A549 (cell line): Measurements from ENCODE around the gene PATJ. TPM values are rescaled to one million over a fixed set of nuclear protein-coding genes. Genes with fewer than 3 reads are reported as not detected.

Experiments
- ATAC-seq, 2 experiments: fragments of 200-7000 bp in 1 of 2; fragments of >200 bp in 1 of 2; cut with Nextera tagmentation in 1 of 2; cut with Tn5 transposase in 1 of 2; 3 replicates each; pipeline versions ENCODE4 v1.8.0 to v1.9.1; 2018 to 2020; ENCODE audit warnings: mild to moderate bottlenecking in 1 of 2, moderate library complexity in 1 of 2
- CTCF ChIA-PET: fragments of 300-600 bp; sonication (Branson Sonifier 250); formaldehyde crosslinking; extraction: SDS; loops from one replicate; lab custom pipeline; 2021; ENCODE audit warnings: antibody characterized with exemption, inconsistent platforms; lab: Yijun Ruan, JAX
- POLR2A ChIA-PET: fragments of 350-600 bp; formaldehyde crosslinking; extraction: SDS; loops from one replicate; lab custom pipeline; 2021; ENCODE audit warnings: antibody characterized with exemption, inconsistent platforms; lab: Yijun Ruan, JAX
- DNase-seq, 2 experiments: peaks; one replicate each; pipeline versions ENCODE4 v3.0.0 to v3.0.0-alpha.2; 2011 to 2016; ENCODE audit warnings: low read depth in 1 of 2, low spot score in 1 of 2
- FAIRE-seq: peaks from 2 replicates; lab custom pipeline; 2011; peaks lifted over from hg19 to GRCh38; lab: Jason Lieb, UNC
- H3K27ac ChIP-seq, 2 experiments: fragments of >200 bp; sonication (Bioruptor Twin); formaldehyde crosslinking; 3 replicates each; pipeline ENCODE4 v1.5.1; 2016 to 2017
- H3K4me1 ChIP-seq: fragments of >200 bp; sonication (Bioruptor Twin); formaldehyde crosslinking; 3 replicates; pipeline ENCODE4 v1.6.1; 2016
- H3K4me2 ChIP-seq: fragments of >200 bp; sonication (Bioruptor Twin); formaldehyde crosslinking; 3 replicates; pipeline ENCODE4 v1.6.1; 2016
- H3K4me3 ChIP-seq: fragments of >200 bp; sonication (Bioruptor Twin); formaldehyde crosslinking; 3 replicates; pipeline ENCODE4 v1.5.1; 2016
- H3K9me3 ChIP-seq: fragments of >200 bp; sonication (Bioruptor Twin); formaldehyde crosslinking; 3 replicates; pipeline ENCODE4 v1.6.1; 2016
- BCL3 ChIP-seq: fragments of >200 bp; sonication (Bioruptor Twin); formaldehyde crosslinking; IDR thresholded peaks from 3 replicates; pipeline ENCODE4 v1.6.1; 2016
- BHLHE40 ChIP-seq: IDR thresholded peaks from 2 replicates; pipeline ENCODE4 v1.6.1; 2012; ENCODE audit warnings: low read depth, low read length, inconsistent platforms
- CBX2 ChIP-seq: fragments of 200-600 bp; sonication (generic); IDR thresholded peaks from 2 replicates; pipeline ENCODE4 v1.6.1; 2016; ENCODE audit warnings: low read depth, mild to moderate bottlenecking, borderline replicate concordance
- CBX8 ChIP-seq: fragments of 200-600 bp; sonication (generic); IDR thresholded peaks from 2 replicates; pipeline ENCODE4 v1.6.1; 2016
- CHD2 ChIP-seq: fragments of 150-350 bp; IDR thresholded peaks from 2 replicates; pipeline ENCODE4 v1.6.1; 2014; ENCODE audit warnings: low read length; ENCODE audit not compliant: partially characterized antibody
- CHD4 ChIP-seq: fragments of 200-600 bp; sonication (generic); IDR thresholded peaks from 2 replicates; pipeline ENCODE4 v1.6.1; 2016; ENCODE audit warnings: antibody characterized with exemption, mild to moderate bottlenecking, borderline replicate concordance
- CTCF ChIP-seq: fragments of >200 bp; sonication (Bioruptor Twin); formaldehyde crosslinking; IDR thresholded peaks from 3 replicates; pipeline ENCODE4 v1.5.1; 2016
- EHMT2 ChIP-seq: fragments of 200-600 bp; sonication (generic); IDR thresholded peaks from 2 replicates; pipeline ENCODE4 v1.6.1; 2016; ENCODE audit warnings: antibody characterized with exemption, low read depth, mild to moderate bottlenecking, moderate library complexity
- EP300 ChIP-seq, 2 experiments: fragments of >200 bp; sonication (Bioruptor Twin); formaldehyde crosslinking; IDR thresholded peaks; 2 replicates in 1 of 2; 3 replicates in 1 of 2; pipeline ENCODE4 v1.6.1; 2016 to 2017
- FOSB ChIP-seq: fragments of 250-450 bp; sonication (Bioruptor Pico); IDR thresholded peaks from 2 replicates; pipeline ENCODE4 v1.5.0; 2020; ENCODE audit warnings: mild to moderate bottlenecking, moderate library complexity
- HDAC2 ChIP-seq: fragments of 200-600 bp; sonication (generic); IDR thresholded peaks from 2 replicates; pipeline ENCODE4 v1.6.1; 2016
- HOXB13 ChIP-seq: fragments of 250-450 bp; sonication (Bioruptor Pico); IDR thresholded peaks from 2 replicates; pipeline ENCODE4 v1.5.0; 2020; ENCODE audit warnings: low read depth, mild to moderate bottlenecking, moderate library complexity
- HOXB5 ChIP-seq: fragments of 250-450 bp; sonication (Bioruptor Pico); IDR thresholded peaks from 2 replicates; pipeline ENCODE4 v1.5.0; 2020; ENCODE audit warnings: mild to moderate bottlenecking, moderate library complexity
- JUN ChIP-seq, 2 experiments: fragments of >200 bp; sonication (Bioruptor Twin); formaldehyde crosslinking; IDR thresholded peaks; 2 replicates in 1 of 2; 3 replicates in 1 of 2; pipeline ENCODE4 v1.6.1; 2016 to 2017
- KDM1A ChIP-seq: fragments of 200-600 bp; sonication (generic); IDR thresholded peaks from 2 replicates; pipeline ENCODE4 v1.6.1; 2016; ENCODE audit warnings: low read depth, mild to moderate bottlenecking
- KDM5A ChIP-seq: fragments of 200-600 bp; sonication (generic); IDR thresholded peaks from 2 replicates; pipeline ENCODE4 v1.6.1; 2016; ENCODE audit warnings: antibody characterized with exemption, mild to moderate bottlenecking
- NFE2L2 ChIP-seq: fragments of 150-350 bp; conservative IDR thresholded peaks from 2 replicates; pipeline ENCODE4 v1.6.1; 2014; ENCODE audit warnings: low read length
- NPAS2 ChIP-seq: fragments of 250-450 bp; sonication (Bioruptor Pico); IDR thresholded peaks from 2 replicates; pipeline ENCODE4 v1.8.0; 2022; ENCODE audit warnings: mild to moderate bottlenecking, moderate library complexity, borderline replicate concordance
- NR3C1 ChIP-seq: fragments of >200 bp; sonication (Bioruptor Twin); formaldehyde crosslinking; IDR thresholded peaks from 3 replicates; pipeline ENCODE4 v1.6.1; 2017
- PBX3 ChIP-seq: IDR thresholded peaks from 2 replicates; pipeline ENCODE4 v1.6.1; 2012
- PHF8 ChIP-seq: fragments of 200-600 bp; sonication (generic); IDR thresholded peaks from 2 replicates; pipeline ENCODE4 v1.6.1; 2016; ENCODE audit warnings: low read depth, mild to moderate bottlenecking, antibody characterized with exemption, moderate library complexity, borderline replicate concordance
- POLR2AphosphoS2 ChIP-seq: conservative IDR thresholded peaks from 2 replicates; pipeline ENCODE4 v1.6.1; 2012; ENCODE audit warnings: low read length, improper control_type of control experiment, inconsistent platforms
- RCOR1 ChIP-seq: fragments of 150-350 bp; IDR thresholded peaks from 2 replicates; pipeline ENCODE4 v1.6.1; 2014; ENCODE audit warnings: antibody characterized with exemption, low read length, low read depth
- RFX5 ChIP-seq: fragments of 450-650 bp; IDR thresholded peaks from 2 replicates; pipeline ENCODE4 v1.7.1; 2014; ENCODE audit warnings: antibody characterized with exemption, mild to moderate bottlenecking, moderate library complexity
- TFCP2L1 ChIP-seq: fragments of 250-450 bp; sonication (Bioruptor Pico); IDR thresholded peaks from 2 replicates; pipeline ENCODE4 v1.5.0; 2021; ENCODE audit warnings: mild to moderate bottlenecking
- TP53 ChIP-seq: fragments of 250-450 bp; sonication (Bioruptor Pico); IDR thresholded peaks from 2 replicates; pipeline ENCODE4 v1.5.0; 2021; ENCODE audit warnings: mild to moderate bottlenecking, moderate library complexity
- ZFP36 ChIP-seq: fragments of 450-650 bp; IDR thresholded peaks from 2 replicates; pipeline ENCODE4 v1.6.1; 2014; ENCODE audit warnings: borderline replicate concordance; ENCODE audit not compliant: partially characterized antibody
- WGBS: methylation state at CpG from one replicate; pipeline ENCODE4 v1.1.6; 2017; ENCODE audit errors: missing lambda C conversion rate; 5-methylcytosine and 5-hydroxymethylcytosine counted together
- polyA plus RNA-seq, 4 experiments: library from polyadenylated mRNA; depleted of rRNA in 3 of 4; stranded (reverse); fragments of >200 nt; fragmentation: RNase III in 1 of 4; extraction: RNeasy Plus Mini Kit Qiagen cat#74134 plus additional on column Dnase treatment in 1 of 4; gene quantifications; 2 replicates in 3 of 4; 3 replicates in 1 of 4; pipeline ENCODE4 v1.2.3, GENCODE V29; 2011 to 2017

PATJ gene
- polyA plus RNA-seq, 2 of the 4 experiments (the other 2 are of a cell fraction), result 6.0 to 14.7 TPM

GRCh38 chr1:61819421-61819820 is 77.1 kb downstream of the PATJ start:
- CTCF ChIA-PET, result interaction anchor here (0.6 kb wide), 1 partner anchor 440 kb away, joined by 3 read pairs; no protein-coding TSS in a partner anchor
- POLR2A ChIA-PET, result no interaction called here
- Histone ChIP-seq H3K4me3 (no peak overlapping the region), H3K4me1 (no peaks in the 10 kb centered on the region), H3K4me2 (no peak overlapping the region), H3K27ac (no peak overlapping the region), H3K9me3 (no peaks in the 10 kb centered on the region)
- DNase-seq, result no peak
- WGBS, result 97% methylated on average over 9 of the region's 9 CpGs
- ATAC-seq, result no peak
- FAIRE-seq, result no peak
- TF ChIP-seq KDM5A (no peak), PBX3 (no peak), NPAS2 (CRISPR knock-in tag) (no peak), FOSB (CRISPR knock-in tag) (no peak), RFX5 (no peak), CBX8 (no peak), KDM1A (no peak), NR3C1 (no peak), PHF8 (no peak), HOXB5 (no peak), EP300 (IDR thresholded peaks at IDR 0.05) (no peak), CHD4 (no peak), ZFP36 (no peak), NFE2L2 (no peak), POLR2AphosphoS2 (no peak), BCL3 (no peak)

GRCh38 chr1:61825393-61825792 is 83.1 kb downstream of the PATJ start:
- CTCF ChIA-PET, result no interaction called here
- ATAC-seq, result no peak
- TF ChIP-seq FOSB (CRISPR knock-in tag) (no peak), TP53 (no peak), BHLHE40 (no peak), PBX3 (no peak), CHD2 (no peak), CBX2 (no peak), CTCF (no peak), JUN (IDR thresholded peaks at IDR 0.05) (no peak), EHMT2 (no peak), HDAC2 (no peak), HOXB13 (CRISPR knock-in tag) (no peak), RCOR1 (no peak), NR3C1 (no peak), TFCP2L1 (CRISPR knock-in tag) (no peak)

More at GRCh38 chr1:61825393-61825792, 83.1 kb downstream of the PATJ start:
- Histone ChIP-seq H3K4me1 (no peaks in the 10 kb centered on the region), H3K4me3 (no peak overlapping the region), H3K27ac (no peak overlapping the region), H3K9me3 (no peaks in the 10 kb centered on the region), H3K4me2 (no peak overlapping the region)
- FAIRE-seq (no peak), DNase-seq (no peak)
- POLR2A ChIA-PET, result no interaction called here
- WGBS, result 86% methylated on average over 1 of the region's 1 CpG
